ENCODE data around the gene HSD17B14. TPM values are rescaled to one million over a fixed set of nuclear protein-coding genes. Genes with fewer than 3 reads are reported as not detected.
"Not testable (repeated sequence)": the region's sequence is repeated elsewhere in the genome, so short reads cannot be mapped to it uniquely, and the experiment has no call there.

The HSD17B14 gene
- total RNA-seq, 1 experiment from 2014 or later: not detected

DNA sequence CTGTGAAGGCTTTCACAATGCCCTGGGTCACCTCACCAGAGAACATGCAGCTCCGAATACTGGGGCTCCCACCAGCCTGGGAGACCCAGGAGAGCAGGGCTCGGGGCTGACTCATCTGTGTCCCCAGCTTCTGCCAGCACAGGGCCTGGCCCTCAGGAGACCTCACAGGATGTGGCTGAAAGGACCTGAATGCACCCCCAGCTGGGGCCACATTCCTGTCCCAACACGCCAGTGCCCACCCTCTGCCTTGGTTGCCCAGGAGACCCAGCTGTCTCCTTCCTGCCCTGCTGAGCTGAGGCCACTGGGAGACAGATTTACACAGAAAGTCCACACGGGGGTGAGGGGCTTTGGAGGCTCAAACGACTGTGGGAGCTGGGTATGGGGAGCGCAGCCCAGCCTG, 37.4 kb downstream of the HSD17B14 start:
- DNase-seq (ENCODE audit: low spot score): no peak

DNA sequence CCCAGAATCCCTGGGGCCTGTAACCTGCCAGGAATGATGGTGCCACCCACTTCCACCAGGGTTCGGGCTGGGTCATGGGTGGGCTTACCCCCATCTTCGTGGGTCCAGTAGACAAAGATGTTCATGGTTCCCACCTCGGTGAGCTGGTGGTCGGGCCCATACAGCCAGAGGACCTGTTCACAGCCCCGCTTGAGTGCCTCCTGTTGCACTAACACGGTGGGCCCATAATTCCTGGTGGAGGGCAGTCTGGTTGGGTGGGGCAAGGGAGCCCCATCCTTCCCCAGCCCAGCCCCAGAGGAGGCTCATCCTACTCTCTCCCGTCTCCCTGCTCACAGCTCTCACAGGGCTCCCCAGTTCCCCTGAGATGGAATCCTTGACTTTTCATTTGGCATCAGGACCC, 39.2 kb downstream of the HSD17B14 start:
- DNase-seq (ENCODE audit: low spot score): no peak

DNA sequence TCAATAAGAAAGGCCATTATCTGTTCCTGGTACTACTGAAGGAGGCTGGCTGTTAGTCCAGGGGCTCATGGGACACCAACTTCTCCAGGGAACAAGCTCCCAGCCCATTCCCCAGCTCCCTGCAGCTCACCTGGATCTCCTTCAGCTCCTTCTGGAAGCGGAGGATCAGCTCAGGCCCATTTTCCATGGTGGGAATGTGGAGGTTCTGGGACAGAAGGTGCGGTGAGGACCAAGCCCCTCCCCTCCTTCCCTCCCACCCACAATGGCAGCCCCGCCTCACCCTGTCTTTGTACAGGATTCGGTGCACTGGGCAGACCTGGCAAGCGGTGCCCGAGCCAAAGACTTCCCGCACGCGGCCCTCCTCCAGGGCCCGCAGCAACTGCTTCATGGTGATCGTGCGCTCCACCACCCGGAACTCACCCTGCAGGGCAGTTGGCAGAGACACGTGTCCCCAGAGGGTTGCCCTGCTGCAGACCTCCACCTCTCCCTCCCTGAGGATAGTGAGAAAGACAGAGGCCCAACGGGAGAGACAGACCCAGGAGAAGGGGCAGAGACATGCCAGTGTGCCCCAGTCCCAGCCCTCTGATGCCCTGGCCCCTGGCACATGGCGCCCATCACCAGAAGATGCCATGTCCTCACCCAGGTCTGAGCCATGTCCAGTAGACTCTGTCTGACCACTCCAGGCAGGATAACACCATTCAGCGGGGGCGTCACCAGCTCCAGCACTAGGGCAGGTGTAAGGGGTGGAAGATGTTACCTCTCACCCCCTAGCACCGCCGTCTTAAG, 39.8 kb downstream of the HSD17B14 start:
- DNase-seq (ENCODE audit: low spot score): no peak

DNA sequence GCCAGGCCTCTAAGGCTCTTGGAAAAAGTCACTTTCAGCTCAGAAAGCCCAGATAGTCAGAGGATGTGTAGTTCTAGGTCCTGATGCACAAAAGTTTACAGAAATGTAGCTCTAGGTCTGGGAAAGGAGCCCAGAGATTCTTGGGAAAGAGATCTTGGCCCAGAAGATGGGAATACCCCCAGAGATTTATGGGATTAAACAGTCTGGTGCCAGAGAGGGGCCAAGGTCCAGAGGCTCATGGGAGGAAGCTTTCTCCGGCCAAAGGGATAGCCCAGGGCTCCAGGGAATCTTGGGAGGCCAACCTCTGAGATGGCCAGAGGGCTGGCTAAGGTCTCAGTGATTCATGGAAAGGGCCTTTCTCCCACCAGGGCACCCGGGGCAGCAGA, 40.6 kb downstream of the HSD17B14 start:
- no peak for DNase-seq (ENCODE audit: low spot score)

DNA sequence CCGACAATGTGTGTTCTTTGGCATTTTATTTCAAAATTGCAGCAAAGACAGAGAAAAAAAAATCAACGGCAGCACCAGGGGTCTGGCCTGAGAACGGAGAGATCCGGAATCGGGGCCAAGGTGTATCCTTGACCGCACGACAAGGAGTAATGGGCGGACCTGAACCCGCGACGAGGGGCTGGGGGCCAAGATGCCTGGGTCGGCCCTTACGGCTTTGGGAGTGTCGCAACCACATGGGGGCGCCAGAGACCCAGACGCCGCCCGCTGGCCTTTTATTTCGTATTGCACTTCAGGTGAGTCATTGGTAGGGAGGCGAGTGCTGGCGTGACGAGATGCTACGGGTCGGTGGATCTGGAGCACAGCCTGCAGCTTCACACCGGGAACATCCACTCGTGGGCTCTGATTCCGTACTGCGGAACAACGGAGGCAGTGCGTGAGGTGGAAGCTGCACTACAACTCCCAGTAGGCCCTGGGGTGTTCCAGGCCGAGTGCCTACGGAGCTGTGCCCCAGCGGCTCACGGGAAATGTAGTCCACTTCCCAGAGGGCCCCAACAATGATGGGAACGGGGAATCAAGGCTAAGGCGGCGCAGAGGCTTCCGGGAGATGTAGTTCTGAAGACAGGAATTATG, 41.1 kb downstream of the HSD17B14 start:
- peak; percentile 96 for DNase-seq (ENCODE audit: low spot score)

DNA sequence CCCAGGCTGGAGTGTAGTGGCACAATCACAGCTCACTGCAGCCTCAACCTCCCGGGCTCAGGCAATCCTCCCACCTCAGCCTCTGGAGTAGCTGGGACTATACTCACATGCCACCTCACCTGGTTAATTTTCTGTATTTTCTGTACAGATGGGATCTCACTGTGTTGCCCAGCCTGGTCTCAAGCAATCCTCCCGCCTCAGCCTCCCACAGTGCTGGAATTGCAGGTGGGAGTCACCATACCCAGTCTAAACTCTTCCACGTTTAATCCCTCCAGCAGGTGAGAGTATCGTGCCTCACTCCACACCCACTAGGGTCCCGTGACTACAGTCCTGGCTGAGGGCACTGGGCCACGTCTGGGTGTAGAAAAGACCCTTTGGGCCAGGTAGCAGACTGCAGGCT, 42.0 kb downstream of the HSD17B14 start:
- no peak for DNase-seq (ENCODE audit: low spot score)

DNA sequence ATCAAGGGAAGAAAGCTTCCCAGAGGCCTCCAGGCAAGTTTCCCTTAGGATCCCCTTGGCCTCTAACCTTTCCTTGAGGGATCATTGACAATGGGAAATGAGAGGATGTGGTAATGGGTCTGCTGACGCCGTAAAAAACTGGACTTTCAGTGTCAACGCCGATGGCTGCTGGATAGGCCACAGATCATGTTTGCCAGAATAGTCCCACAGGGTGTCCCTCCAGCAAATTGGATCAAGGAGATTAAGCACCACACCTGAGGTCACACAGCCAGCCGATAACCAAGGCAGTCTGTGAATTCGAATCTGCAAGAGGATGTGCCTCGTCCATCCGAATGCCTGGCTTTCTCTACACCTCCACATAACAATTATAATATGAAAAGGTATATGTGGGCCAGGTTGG, 43.0 kb downstream of the HSD17B14 start:
- DNase-seq (ENCODE audit: low spot score): no peak

DNA sequence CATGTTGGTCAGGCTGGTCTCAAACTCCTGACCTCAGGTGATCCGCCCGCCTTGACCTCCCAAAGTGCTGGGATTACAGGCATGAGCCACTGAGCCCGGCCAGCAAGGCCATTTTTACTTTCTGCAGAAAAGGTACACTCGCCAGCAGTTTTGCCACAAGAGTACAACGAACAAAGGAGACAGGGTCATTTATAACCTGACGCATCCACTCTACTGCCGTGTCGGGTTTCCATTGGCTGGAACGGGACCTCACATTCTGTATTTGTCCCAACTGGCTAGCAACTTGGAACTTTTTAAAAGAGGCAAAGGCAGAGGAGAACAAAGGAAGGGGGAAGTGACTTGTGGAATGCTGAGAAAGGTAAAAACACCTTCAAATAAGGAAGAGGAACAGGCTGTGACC, 49.0 kb downstream of the HSD17B14 start:
- DNase-seq (ENCODE audit: low spot score): not testable (repeated sequence)

DNA sequence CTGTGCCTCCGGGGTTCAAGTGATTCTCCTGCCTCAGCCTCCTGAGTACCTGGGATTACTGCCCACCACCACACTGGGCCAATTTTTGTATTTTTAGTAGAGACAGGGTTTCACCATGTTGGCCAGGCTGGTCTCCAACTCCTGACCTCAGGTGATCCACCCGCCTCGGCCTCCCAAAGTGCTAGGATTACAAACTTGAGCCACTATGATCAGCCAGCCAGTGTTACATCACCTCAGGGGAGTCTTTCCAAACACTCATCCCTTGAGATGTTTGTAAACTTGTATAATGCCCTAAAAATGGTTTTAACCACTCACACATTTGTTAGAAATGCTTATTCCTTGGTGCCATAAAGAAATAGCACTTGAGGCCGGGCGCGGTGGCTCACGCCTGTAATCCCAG, 49.9 kb downstream of the HSD17B14 start:
- not testable (repeated sequence) for DNase-seq (ENCODE audit: low spot score)

DNA sequence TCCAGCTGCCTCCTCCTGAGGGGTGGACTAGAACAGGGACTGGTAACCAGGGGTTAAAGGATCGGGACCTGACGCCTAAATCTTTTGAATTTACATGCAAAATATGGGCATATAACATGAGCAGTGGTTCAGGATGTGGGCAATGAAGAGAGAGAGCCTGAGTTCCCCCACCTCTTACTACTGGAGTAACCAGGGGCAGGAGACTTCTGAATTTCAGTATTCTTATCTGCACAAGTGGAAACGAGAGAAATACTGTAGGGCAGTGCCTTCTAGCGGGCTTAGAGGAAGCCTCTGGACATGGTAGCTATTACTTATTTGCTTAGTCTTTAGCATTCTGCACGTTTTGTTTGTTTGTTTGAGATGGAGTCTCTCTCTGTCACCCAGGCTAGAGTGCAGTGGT, 51.8 kb downstream of the HSD17B14 start:
- DNase-seq (ENCODE audit: low spot score): no peak

DNA sequence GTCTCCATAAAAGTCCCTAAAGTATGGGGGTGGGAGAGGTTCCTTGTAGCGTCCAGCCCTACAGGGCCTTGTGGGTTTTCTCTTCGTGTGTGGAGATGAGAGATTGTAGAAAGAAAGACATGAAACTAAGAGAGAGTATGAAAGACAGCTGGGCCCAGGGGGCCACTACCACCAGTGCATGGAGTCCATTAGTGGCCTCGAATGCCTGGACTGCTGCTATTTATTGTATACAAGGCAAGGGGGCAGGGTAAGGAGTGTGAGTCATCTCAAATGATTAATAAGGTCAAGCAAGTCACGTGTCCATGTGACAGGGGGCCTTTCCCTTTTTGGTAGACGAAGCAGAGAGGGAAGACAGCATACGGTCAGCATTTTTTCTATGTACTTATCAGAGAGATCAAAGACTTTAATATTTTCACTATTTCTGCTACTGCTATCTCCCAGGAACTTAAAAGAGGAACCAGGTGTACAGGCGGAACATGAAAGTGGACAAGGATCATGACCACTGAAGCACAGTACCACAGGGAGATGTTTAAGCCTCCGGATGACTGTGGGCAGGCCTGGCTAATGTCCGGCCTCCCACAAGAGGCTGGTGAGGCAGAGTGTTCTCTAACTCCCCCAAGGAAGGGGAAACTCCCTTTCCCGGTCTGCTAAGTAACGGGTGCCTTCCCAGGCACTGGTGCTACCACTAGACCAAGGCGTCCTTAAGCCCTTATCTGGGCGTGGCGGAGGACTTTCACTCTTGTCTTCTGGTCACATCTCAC, 55.5 kb downstream of the HSD17B14 start:
- DNase-seq (ENCODE audit: low spot score): peak; percentile 59

DNA sequence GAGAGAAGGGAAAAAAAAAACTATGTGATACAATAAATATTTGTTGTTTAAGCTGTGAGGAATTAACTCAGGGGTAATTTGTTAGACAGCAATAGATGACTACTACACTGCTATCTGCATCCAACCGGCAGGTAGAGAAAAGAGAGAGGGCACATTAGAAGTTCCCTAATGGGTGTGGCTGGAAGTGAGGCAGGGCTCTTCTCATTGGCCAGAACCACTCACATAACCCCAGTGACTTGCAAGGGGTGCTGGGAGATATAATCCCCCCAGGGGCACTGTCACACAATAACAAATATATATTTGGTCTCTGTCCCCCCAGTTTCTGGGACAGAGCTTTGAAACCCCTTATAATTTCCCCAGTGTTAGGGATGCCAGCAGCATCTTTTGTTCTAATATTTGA, 56.7 kb downstream of the HSD17B14 start:
- no peak for DNase-seq (ENCODE audit: low spot score)

DNA sequence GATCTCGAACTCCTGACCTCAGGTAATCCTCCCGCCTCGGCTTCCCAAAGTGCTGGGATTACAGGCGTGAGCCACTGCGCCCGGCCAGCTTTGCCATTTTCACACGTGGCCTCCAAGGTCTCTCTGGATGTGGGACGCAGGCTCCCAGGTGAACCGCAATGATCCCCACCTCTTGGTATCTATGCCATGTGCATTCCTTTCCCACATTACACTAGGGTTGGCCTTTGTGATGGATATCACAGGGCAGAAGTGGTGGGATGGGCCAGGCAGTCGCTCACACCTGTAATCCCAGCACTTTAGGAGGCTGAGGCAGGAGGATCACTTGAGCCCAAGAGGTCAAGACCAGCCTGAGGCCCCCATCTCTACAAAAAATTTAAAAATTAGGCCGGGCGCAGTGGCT, 58.6 kb downstream of the HSD17B14 start:
- no peak for DNase-seq (ENCODE audit: low spot score)

DNA sequence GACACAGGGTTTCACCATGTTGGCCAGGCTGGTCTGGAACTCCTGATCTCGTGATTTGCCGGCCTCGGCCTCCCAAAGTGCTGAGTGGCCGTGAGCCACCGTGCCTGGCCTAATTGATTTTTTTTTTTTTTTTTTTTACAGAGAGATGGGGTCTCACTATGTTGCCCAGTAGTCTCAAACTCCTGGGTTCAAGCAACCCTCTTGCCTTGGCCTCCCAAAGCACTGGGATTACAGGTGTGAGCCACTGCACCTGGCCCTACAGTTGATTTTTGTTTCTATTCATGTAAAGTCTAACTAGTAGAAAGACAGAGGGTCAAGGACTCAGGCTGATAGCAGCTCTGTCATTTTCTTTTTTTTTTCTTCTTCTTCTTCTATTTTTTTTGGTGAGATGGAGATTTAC, 59.2 kb downstream of the HSD17B14 start:
- DNase-seq (ENCODE audit: low spot score): no peak

DNA sequence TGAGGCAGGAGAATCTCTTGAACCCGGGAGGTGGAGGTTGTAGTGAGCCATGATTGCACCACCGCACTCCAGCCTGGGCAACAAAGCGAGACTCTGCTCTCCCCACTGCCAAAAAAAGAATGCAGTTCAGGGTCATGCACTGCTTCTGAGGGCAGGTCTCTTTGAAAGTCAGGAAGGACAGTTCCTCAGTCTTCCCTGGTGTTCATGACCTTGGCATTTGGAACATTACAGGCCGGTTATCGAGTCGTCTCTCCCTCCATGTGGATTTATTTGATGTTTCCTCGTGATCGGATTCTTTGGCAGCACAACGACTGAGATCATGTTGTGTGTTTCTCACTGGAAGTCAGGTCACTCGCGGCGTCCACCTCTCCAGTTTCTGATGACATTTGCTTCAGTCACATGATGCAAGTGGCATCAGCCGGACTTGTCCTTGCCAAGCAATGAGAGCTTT, 63.8 kb downstream of the HSD17B14 start:
- DNase-seq (ENCODE audit: low spot score): no peak

DNA sequence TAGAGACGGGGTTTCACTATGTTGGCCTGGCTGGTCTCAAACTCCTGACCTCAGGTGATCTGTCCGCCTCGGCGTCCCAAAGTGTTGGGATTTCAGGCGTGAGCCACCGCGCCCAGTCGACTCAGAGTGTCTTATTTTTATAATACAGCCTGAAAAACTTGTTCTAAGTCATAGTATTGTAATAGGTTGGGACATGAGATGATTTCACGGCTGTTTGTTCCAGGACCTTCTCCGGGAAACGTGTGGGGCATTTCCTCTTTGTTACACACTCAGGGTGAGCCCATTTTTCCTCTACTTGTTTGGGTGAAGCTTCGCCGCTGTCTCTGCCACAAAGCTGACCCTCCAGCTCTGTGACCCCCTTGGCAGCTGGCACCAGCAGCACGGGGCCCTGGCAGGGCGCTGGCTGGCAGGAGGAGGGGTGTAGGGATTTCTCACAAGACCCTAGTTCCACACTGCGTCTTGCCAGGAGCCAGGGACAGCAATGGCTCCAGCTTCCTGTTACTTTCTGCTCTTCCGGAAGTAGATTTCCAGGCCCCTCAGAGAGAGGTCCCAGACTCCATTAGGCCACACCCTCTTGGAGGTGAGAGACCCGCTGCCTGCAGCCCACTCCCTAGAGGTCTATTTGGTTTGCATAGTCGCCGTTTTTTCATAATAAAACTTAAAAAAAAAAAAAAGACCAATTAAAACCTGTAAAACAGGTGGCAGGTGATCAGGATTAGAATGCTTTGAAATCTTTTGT, 65.4 kb downstream of the HSD17B14 start:
- no peak for DNase-seq (ENCODE audit: low spot score)

DNA sequence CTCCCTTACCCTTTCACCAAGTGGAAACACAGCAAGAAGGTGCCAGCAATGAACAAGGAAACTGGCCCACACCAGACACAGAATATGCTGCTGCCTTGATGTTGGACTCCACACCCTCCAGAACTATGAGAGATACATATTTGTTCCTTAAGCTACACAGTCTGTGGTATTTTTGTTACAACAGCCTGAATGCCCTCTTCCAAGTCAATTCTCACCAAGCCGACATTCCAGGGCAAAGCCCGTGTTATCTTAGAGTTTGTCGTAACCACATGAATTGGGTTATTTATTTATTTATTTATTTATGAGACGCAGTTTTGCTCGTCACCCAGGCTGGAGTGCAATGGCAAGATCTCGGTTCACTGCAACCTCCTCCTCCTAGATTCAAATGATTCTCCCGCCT, 66.0 kb downstream of the HSD17B14 start:
- DNase-seq (ENCODE audit: low spot score): no peak

DNA sequence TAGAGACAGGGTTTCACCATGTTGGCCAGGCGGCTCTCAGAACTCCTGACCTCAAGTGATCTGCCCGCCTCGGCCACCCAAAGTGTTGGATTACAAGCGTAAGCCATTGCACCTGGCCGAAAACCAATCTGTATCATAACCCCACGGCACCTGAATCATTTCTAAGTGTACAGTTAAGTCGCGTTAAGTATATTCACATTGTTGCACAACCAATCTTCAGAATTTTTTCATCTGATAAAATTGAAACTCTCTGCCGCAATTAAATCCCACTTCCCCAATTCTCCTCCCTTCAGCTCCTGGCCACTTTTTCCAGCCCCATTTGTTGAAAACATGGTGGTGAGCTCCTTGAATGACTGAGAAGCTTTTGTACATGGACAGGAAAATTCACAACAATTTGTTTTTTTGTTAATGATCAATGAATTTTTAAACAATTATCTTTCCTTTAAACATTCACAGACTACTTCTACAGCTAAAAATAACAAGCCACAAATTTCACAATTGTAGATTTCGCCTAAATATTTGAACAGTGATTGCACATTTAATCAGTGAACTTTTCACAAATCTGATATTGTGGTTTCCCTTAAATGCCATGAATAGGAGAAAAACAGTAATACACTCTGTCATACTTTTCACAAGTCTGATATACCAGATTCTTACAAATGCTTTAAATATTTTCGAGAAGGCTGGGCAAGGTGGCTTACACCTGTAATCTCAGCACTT, 67.1 kb downstream of the HSD17B14 start:
- DNase-seq (ENCODE audit: low spot score): no peak

DNA sequence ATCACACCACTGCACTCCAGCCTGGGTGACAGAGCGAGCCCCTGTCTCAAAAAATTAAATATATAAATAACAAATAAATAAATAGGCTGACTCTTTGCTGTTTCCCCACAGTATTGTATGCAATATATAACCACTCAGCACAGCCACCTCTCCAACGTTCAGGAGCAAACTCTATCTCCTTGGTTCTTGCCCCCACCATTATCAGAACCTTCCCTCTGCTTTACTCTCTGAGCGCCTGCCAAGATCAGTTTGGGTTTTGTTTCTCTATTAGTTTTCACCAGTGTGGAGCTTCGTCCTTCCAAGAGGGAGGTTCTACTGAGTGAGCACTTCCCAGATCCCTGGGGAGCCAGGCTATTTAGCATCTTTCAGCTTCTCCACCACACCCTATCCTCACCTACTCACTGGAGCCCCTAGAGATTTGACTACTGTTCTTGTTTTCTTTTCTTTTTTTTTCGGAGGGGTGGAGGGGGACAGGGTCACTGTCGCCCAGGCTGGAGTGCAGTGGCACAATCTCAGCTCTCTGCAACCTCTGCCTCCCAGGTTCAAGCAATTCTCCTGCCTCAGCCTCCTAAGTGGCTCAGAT, 68.0 kb downstream of the HSD17B14 start:
- DNase-seq (ENCODE audit: low spot score): not testable (repeated sequence)

DNA sequence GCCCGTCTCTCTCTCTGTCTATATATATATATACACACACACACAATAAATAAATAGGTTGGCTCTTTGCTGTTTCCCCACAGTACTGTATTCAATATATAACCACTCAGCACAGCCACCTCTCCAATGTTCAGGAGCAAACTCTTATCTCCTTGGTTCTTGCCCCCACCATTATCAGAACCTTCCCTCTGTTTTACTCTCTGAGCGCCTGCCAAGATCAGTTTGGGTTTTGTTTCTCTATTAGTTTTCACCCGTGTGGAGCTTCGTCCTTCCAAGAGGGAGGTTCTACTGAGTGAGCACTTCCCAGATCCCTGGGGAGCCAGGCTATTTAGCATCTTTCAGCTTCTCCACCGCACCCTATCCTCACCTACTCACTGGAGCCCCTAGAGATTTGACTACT, 70.5 kb downstream of the HSD17B14 start:
- DNase-seq (ENCODE audit: low spot score): not testable (repeated sequence)

Measured in H4 (cell line).